NCI-H1694 treated with DMSO at 0.1 percent for 48 hours (cell line): Measurements from ENCODE around the gene UFM1.
"Not testable (repeated sequence)": the region's sequence is repeated elsewhere in the genome, so short reads cannot be mapped to it uniquely, and the experiment has no call there.

ENCODE experiments used
- DNase-seq: peaks from one replicate; lab custom pipeline; 2025; lab: John Stamatoyannopoulos, UW

The UFM1 gene

GRCh38 chr13:38349390-38350113 is at the start of gene UFM1:
TSS of gene UFM1 (plus strand) at chr13:38349851. CDS start at chr13:38349920, 69 bp downstream.
- peak; percentile 91 for DNase-seq

GRCh38 chr13:38301236-38301635 is 48.4 kb upstream of the UFM1 start:
- no peak for DNase-seq

GRCh38 chr13:38303816-38304320 is 45.8 kb upstream of the UFM1 start:
- DNase-seq = no peak

- DNase-seq = no peak
These were observed 40.9 kb upstream of the UFM1 start for GRCh38 chr13:38308736-38309135.

- DNase-seq = no peak
These were observed 40.3 kb upstream of the UFM1 start for GRCh38 chr13:38309397-38309796.

GRCh38 chr13:38311175-38311574 is 38.5 kb upstream of the UFM1 start:
- not testable (repeated sequence) for DNase-seq

- DNase-seq = no peak
These were observed 33.5 kb upstream of the UFM1 start for GRCh38 chr13:38316129-38316528.

GRCh38 chr13:38321654-38322053 is 28.0 kb upstream of the UFM1 start:
- no peak for DNase-seq

GRCh38 chr13:38325426-38325825 is 24.2 kb upstream of the UFM1 start:
- DNase-seq = no peak

- no peak for DNase-seq
These were observed 21.0 kb upstream of the UFM1 start for GRCh38 chr13:38328699-38329098.

GRCh38 chr13:38334845-38335244 is 14.8 kb upstream of the UFM1 start:
- no peak for DNase-seq

- DNase-seq = no peak
These were observed 11.6 kb upstream of the UFM1 start for GRCh38 chr13:38338089-38338488.

GRCh38 chr13:38340624-38341023 is 9.0 kb upstream of the UFM1 start:
- no peak for DNase-seq

GRCh38 chr13:38341149-38341692 is 8.4 kb upstream of the UFM1 start:
- no peak for DNase-seq

GRCh38 chr13:38346764-38347163 is 2.9 kb upstream of the UFM1 start:
- DNase-seq = no peak

- no peak for DNase-seq
These were observed 726 bp upstream of the UFM1 start for GRCh38 chr13:38348861-38349389.

GRCh38 chr13:38350114-38350617 is 515 bp downstream of the UFM1 start:
- DNase-seq = no peak

GRCh38 chr13:38355595-38356119 is 6.0 kb downstream of the UFM1 start:
- no peak for DNase-seq

GRCh38 chr13:38358684-38359083 is 9.0 kb downstream of the UFM1 start:
- DNase-seq = no peak

- no peak for DNase-seq
These were observed 12.1 kb downstream of the UFM1 start for GRCh38 chr13:38361542-38362262.

GRCh38 chr13:38363219-38363618 is 13.6 kb downstream of the UFM1 start:
- DNase-seq = no peak

GRCh38 chr13:38363746-38364145 is 14.1 kb downstream of the UFM1 start:
- DNase-seq = not testable (repeated sequence)
